KMS-11 (cell line): Measurements from ENCODE around the gene TAX1BP1.

Source experiments
- H2AFZ ChIP-seq: fragments of 200-600 bp; sonication (generic); 2 replicates; pipeline ENCODE4 v1.6.1; 2016; ENCODE audit warnings: antibody characterized with exemption, mixed run types, low read depth
- H3K27ac ChIP-seq: fragments of 200-600 bp; sonication (generic); 2 replicates; pipeline ENCODE4 v1.6.1; 2016; ENCODE audit warnings: mild to moderate bottlenecking, mixed run types
- H3K27me3 ChIP-seq: fragments of 200-600 bp; sonication (generic); 2 replicates; pipeline ENCODE4 v1.6.1; 2017; ENCODE audit warnings: mild to moderate bottlenecking, low read depth, mixed run types, moderate library complexity; ENCODE audit not compliant: insufficient read depth
- H3K36me3 ChIP-seq: fragments of 200-600 bp; sonication (generic); 2 replicates; pipeline ENCODE4 v1.6.1; 2017; ENCODE audit warnings: mild to moderate bottlenecking, mixed run types; ENCODE audit not compliant: insufficient read depth
- H3K4me1 ChIP-seq: fragments of 200-600 bp; sonication (generic); 2 replicates; pipeline ENCODE4 v1.6.1; 2016; ENCODE audit warnings: mild to moderate bottlenecking, low read depth, mixed run types; ENCODE audit not compliant: poor library complexity, severe bottlenecking
- H3K4me2 ChIP-seq: fragments of 200-600 bp; sonication (generic); 2 replicates; pipeline ENCODE4 v1.7.0; 2016; ENCODE audit warnings: mild to moderate bottlenecking, mixed run types
- H3K4me3 ChIP-seq: fragments of 200-600 bp; sonication (generic); IDR thresholded peaks from 2 replicates; pipeline ENCODE4 v1.6.1; 2017; ENCODE audit warnings: low read depth, low read length, mixed read lengths; ENCODE audit not compliant: insufficient read depth
- H3K79me2 ChIP-seq: fragments of 200-600 bp; sonication (generic); 2 replicates; pipeline ENCODE4 v1.6.1; 2016; ENCODE audit warnings: low read depth, mixed run types; ENCODE audit not compliant: insufficient read depth
- H3K9ac ChIP-seq: fragments of 200-600 bp; sonication (generic); 2 replicates; pipeline ENCODE4 v1.6.1; 2016; ENCODE audit warnings: mild to moderate bottlenecking, mixed run types
- H4K20me1 ChIP-seq: fragments of 200-600 bp; sonication (generic); 2 replicates; pipeline ENCODE4 v1.6.1; 2016; ENCODE audit warnings: mild to moderate bottlenecking, mixed run types; ENCODE audit not compliant: insufficient read depth
- TF ChIP-seq, protein P1 (sequence below): fragments of 200-600 bp; sonication (generic); conservative IDR thresholded peaks from 2 replicates; pipeline ENCODE4 v1.6.1; 2017; ENCODE audit warnings: low read depth, mild to moderate bottlenecking, antibody characterized with exemption, low read length, moderate library complexity, mixed read lengths

The TAX1BP1 gene

DNA sequence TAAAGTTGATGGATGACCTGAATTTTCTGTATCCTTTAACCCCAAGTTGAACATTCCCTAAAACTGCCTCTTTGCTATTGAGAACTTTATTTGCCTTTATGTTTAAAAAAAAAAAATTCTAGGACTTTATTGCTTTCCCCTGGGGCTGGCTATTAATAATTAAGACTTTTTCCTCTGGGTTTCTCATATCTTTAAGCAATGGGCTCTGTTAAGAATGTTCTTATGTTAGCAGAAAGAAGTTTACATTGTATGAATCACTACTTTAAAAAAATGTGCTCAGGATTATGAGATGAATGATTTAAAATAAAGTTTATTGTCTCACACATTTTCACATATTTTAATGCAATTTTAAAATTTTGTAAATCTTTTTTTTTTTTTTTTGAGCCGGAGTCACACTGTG, 19.5 kb downstream of the TAX1BP1 start:
- Histone ChIP-seq H3K79me2 (no peaks in the 10 kb centered on the region), H3K4me3 (no peak overlapping the region), H2AFZ (no peak overlapping the region), H3K36me3 (no peaks in the 10 kb centered on the region), H3K9ac (no peak overlapping the region), H3K4me1 (no peaks in the 10 kb centered on the region), H4K20me1 (no peaks in the 10 kb centered on the region; the same call in 1 of the 2 replicates), H3K27me3 (no peaks in the 10 kb centered on the region), H3K4me2 (no peak overlapping the region), H3K27ac (no peak overlapping the region)
- TF ChIP-seq, protein P1, sequence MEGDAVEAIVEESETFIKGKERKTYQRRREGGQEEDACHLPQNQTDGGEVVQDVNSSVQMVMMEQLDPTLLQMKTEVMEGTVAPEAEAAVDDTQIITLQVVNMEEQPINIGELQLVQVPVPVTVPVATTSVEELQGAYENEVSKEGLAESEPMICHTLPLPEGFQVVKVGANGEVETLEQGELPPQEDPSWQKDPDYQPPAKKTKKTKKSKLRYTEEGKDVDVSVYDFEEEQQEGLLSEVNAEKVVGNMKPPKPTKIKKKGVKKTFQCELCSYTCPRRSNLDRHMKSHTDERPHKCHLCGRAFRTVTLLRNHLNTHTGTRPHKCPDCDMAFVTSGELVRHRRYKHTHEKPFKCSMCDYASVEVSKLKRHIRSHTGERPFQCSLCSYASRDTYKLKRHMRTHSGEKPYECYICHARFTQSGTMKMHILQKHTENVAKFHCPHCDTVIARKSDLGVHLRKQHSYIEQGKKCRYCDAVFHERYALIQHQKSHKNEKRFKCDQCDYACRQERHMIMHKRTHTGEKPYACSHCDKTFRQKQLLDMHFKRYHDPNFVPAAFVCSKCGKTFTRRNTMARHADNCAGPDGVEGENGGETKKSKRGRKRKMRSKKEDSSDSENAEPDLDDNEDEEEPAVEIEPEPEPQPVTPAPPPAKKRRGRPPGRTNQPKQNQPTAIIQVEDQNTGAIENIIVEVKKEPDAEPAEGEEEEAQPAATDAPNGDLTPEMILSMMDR: no peak

DNA sequence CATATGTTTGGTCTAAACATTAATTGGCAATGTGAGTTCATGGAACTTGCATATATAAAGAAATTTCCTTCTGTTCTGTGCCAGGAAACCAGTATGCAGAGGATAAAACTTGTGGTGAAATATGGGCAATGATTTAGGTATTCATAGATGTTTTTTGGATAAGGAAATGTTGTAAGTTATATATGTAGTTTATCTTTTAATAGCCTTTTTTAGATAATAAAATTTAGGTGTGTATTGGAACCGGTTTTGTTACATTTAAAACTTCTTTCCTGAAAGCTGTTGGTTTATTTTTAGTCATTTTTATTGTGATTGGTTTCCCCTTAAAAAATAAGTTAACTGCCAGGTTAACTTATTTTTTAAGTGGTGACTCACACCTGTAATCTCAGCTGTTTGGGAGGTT, 22.1 kb downstream of the TAX1BP1 start:
- H2AFZ ChIP-seq: no peak overlapping the region
- H3K36me3 ChIP-seq: no peaks in the 10 kb centered on the region
- no peak overlapping the region for H3K4me3 ChIP-seq
- H3K4me2 ChIP-seq: no peak overlapping the region
- no peak overlapping the region for H3K9ac ChIP-seq
- TF ChIP-seq, protein P1: no peak
- no peak overlapping the region for H3K27ac ChIP-seq
- H3K79me2 ChIP-seq: no peaks in the 10 kb centered on the region
- no peaks in the 10 kb centered on the region for H3K27me3 ChIP-seq
- no peaks in the 10 kb centered on the region for H3K4me1 ChIP-seq
- no peaks in the 10 kb centered on the region; the same call in 1 of the 2 replicates for H4K20me1 ChIP-seq

DNA sequence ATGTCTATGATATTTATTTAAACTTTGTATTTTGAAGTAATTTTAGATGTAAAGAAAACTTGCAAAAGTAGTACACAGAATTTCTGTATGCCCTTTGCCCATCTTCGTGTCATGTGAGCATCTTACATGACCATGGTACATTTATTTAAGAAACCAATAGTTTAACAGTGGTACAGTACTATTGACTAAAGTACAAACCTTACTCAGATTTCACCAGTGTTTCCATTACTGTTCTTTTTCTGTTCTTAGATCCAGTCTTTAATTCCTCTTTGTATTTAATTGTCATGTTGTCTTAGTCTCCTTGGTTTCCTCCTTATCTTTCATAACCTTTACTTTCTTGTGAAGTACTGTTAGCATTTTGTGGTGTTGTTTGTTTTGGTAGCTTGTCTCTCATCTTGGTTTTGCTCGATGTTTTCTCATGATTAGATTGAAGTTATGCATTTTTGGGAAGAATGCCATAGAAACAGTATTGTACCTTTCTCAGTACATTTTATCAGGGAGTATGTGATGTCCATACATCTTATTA, 24.1 kb downstream of the TAX1BP1 start:
- no peak overlapping the region for H2AFZ ChIP-seq
- no peak overlapping the region for H3K4me2 ChIP-seq
- TF ChIP-seq, protein P1: no peak
- no peaks in the 10 kb centered on the region for H3K27me3 ChIP-seq
- H3K27ac ChIP-seq: no peak overlapping the region
- no peaks in the 10 kb centered on the region for H3K79me2 ChIP-seq
- H3K36me3 ChIP-seq: no peaks in the 10 kb centered on the region
- no peaks in the 10 kb centered on the region for H3K4me1 ChIP-seq
- no peak overlapping the region for H3K9ac ChIP-seq
- no peaks in the 10 kb centered on the region; the same call in 1 of the 2 replicates for H4K20me1 ChIP-seq
- no peak overlapping the region for H3K4me3 ChIP-seq

- TF ChIP-seq, protein P1: no peak
- Histone ChIP-seq H3K36me3 (no peaks in the 10 kb centered on the region), H3K79me2 (no peaks in the 10 kb centered on the region), H4K20me1 (no peaks in the 10 kb centered on the region), H3K4me3 (no peak overlapping the region), H3K27me3 (no peaks in the 10 kb centered on the region), H3K27ac (no peak overlapping the region), H3K9ac (no peak overlapping the region), H2AFZ (no peak overlapping the region), H3K4me2 (no peak overlapping the region), H3K4me1 (no peaks in the 10 kb centered on the region)
These were observed 25.9 kb downstream of the TAX1BP1 start for GRCh38 chr7:27765841-27766240.
